Osteoblast (primary cell): ENCODE results near the gene MGAM2. TPM values are rescaled to one million over a fixed set of nuclear protein-coding genes. Genes with fewer than 3 reads are reported as not detected.

ENCODE experiments used
- DNase-seq: peaks from one replicate; pipeline ENCODE4 v3.0.0; 2011; ENCODE audit warnings: low spot score, mixed read lengths; ENCODE audit not compliant: insufficient read length; ENCODE audit errors: missing footprints
- H2AFZ ChIP-seq: 2 replicates; pipeline ENCODE4 v1.6.0; 2011; ENCODE audit warnings: mild to moderate bottlenecking, low read length
- H3K27ac ChIP-seq: 2 replicates; pipeline ENCODE4 v1.5.1; 2011; ENCODE audit warnings: mild to moderate bottlenecking, low read depth, low read length, moderate library complexity
- H3K27me3 ChIP-seq: 2 replicates; pipeline ENCODE4 v1.6.0; 2012; ENCODE audit warnings: mild to moderate bottlenecking, control low read depth, inconsistent platforms, low read length, moderate library complexity; ENCODE audit not compliant: insufficient read depth
- H3K36me3 ChIP-seq: 2 replicates; pipeline ENCODE4 v1.5.1; 2011; ENCODE audit warnings: mild to moderate bottlenecking, low read length, control low read depth, moderate library complexity; ENCODE audit not compliant: insufficient read depth
- H3K4me1 ChIP-seq: 2 replicates; pipeline ENCODE4 v1.5.1; 2011; ENCODE audit warnings: mild to moderate bottlenecking, low read length, control low read depth, moderate library complexity; ENCODE audit not compliant: insufficient read depth
- H3K4me2 ChIP-seq: 2 replicates; pipeline ENCODE4 v1.6.0; 2011; ENCODE audit warnings: mild to moderate bottlenecking, low read length; ENCODE audit not compliant: insufficient read depth
- H3K4me3 ChIP-seq: fragments of 200-600 bp; sonication (generic); 3 replicates; pipeline ENCODE4 v1.5.1; 2012; ENCODE audit warnings: mild to moderate bottlenecking, low read length, inconsistent platforms; ENCODE audit not compliant: insufficient read depth
- H3K79me2 ChIP-seq: 2 replicates; pipeline ENCODE4 v1.6.0; 2012; ENCODE audit warnings: mild to moderate bottlenecking, low read length, control low read depth, inconsistent platforms; ENCODE audit not compliant: insufficient read depth
- H3K9me3 ChIP-seq: 2 replicates; pipeline ENCODE4 v1.5.1; 2011; ENCODE audit warnings: low read depth, low read length, control low read depth
- H4K20me1 ChIP-seq: 2 replicates; pipeline ENCODE4 v1.6.0; 2012; ENCODE audit warnings: mild to moderate bottlenecking, low read length, control low read depth; ENCODE audit not compliant: insufficient read depth
- total RNA-seq: library from RNA; depleted of rRNA; stranded (reverse); fragments of >200 nt; gene quantifications from 2 replicates; pipeline ENCODE4 v1.2.3, GENCODE V29; 2012
- TF ChIP-seq, protein P1 (sequence below): IDR thresholded peaks from 2 replicates; pipeline ENCODE4 v1.5.1; 2011; ENCODE audit warnings: mild to moderate bottlenecking, low read depth, low read length, moderate library complexity; ENCODE audit errors: extremely low read depth

Gene MGAM2
- total RNA-seq, 1 donor, result not detected

DNA sequence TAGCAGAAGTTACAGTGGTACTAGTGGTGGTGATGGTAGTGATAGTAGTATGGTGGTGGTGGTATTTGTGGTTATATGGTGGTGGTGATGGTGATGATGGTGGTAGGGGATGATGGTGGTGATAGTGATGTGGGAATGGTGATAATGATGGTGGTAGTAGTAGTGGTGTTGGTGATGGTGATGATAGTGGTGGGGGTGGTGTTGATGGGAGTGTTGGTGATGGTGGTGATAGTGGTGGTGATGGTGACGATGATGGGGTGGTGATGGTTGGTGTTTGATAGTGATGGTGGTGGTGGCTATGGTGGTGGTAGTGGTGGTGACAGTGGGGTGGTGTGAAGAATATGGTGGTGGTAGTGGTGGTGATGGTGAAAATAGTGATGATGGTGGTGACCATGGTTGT, 27.9 kb upstream of the MGAM2 start:
- Histone ChIP-seq H3K9me3 (no peaks in the 10 kb centered on the region), H3K27ac (no peak overlapping the region), H3K4me1 (peaks cover 3% of the 10 kb centered on the region), H3K79me2 (no peaks in the 10 kb centered on the region), H2AFZ (no peak overlapping the region), H3K27me3 (no peaks in the 10 kb centered on the region), H3K36me3 (no peaks in the 10 kb centered on the region), H3K4me2 (no peak overlapping the region), H3K4me3 (no peak overlapping the region), H4K20me1 (no peaks in the 10 kb centered on the region)
- no peak for DNase-seq
- TF ChIP-seq, protein P1, sequence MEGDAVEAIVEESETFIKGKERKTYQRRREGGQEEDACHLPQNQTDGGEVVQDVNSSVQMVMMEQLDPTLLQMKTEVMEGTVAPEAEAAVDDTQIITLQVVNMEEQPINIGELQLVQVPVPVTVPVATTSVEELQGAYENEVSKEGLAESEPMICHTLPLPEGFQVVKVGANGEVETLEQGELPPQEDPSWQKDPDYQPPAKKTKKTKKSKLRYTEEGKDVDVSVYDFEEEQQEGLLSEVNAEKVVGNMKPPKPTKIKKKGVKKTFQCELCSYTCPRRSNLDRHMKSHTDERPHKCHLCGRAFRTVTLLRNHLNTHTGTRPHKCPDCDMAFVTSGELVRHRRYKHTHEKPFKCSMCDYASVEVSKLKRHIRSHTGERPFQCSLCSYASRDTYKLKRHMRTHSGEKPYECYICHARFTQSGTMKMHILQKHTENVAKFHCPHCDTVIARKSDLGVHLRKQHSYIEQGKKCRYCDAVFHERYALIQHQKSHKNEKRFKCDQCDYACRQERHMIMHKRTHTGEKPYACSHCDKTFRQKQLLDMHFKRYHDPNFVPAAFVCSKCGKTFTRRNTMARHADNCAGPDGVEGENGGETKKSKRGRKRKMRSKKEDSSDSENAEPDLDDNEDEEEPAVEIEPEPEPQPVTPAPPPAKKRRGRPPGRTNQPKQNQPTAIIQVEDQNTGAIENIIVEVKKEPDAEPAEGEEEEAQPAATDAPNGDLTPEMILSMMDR, result no peak

DNA sequence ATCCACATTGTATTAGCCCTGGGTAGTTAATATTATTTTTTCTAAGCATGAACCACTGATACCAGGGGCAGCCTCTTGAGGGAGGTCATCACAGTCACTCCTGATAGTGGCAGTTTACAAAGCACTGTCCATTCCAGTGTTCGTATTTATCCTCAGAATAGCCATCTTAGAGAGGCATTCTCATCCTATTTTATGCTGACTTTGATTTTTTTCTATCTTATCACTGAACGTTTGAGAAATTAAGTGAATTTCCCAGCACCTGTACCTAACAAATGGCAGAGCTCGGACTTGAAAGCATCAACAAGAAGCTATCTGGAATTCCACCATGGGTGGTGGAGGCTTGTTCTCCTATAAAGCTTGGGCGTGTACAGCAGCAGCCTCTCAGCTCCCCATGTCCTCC, 26.1 kb upstream of the MGAM2 start:
- Histone ChIP-seq H3K4me2 (no peak overlapping the region), H3K27me3 (no peaks in the 10 kb centered on the region), H3K27ac (no peak overlapping the region), H3K4me1 (peaks cover 3% of the 10 kb centered on the region), H3K9me3 (no peaks in the 10 kb centered on the region), H3K4me3 (no peak overlapping the region), H2AFZ (no peak overlapping the region), H3K36me3 (no peaks in the 10 kb centered on the region), H3K79me2 (no peaks in the 10 kb centered on the region), H4K20me1 (no peaks in the 10 kb centered on the region)
- TF ChIP-seq, protein P1, result no peak
- peak; percentile 27 for DNase-seq

DNA sequence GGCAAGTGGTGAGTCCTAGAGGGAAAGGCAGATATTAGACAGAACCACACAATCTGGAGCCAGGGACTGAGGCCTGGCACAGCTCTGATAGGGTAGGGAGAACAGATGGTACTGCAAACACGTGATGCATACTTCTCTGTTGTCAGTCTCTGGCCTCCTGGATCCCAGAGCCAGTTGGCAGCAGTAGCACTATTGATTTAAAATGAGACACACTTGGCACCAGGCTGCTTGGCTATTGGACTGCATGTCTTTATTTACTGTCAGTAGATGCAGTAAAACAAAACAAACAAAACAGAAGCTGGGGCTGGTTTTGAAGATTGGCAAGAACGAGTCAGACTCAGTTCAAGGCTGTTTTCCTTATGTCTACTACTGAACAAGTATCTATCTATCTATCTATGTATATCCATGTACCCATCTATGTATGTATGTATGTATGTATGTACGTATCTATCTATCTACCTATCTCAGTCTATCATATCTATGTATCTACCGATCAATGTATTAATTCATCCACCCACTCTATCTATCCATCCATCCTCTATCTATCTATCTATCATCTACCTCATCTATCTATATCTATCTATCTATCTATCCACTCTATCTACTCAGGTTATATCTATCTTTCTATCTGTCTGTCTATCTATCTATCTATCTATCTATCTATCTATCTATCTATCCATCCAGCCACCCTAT, 23.4 kb upstream of the MGAM2 start:
- no peaks in the 10 kb centered on the region for H4K20me1 ChIP-seq
- no peaks in the 10 kb centered on the region for H3K27me3 ChIP-seq
- H3K36me3 ChIP-seq, result no peaks in the 10 kb centered on the region
- H3K4me3 ChIP-seq, result no peak overlapping the region
- peaks cover 3% of the 10 kb centered on the region for H3K4me1 ChIP-seq
- DNase-seq, result no peak
- TF ChIP-seq, protein P1, result no peak
- H3K27ac ChIP-seq, result no peak overlapping the region
- H2AFZ ChIP-seq, result no peak overlapping the region
- H3K4me2 ChIP-seq, result no peak overlapping the region
- no peaks in the 10 kb centered on the region for H3K79me2 ChIP-seq
- H3K9me3 ChIP-seq, result no peaks in the 10 kb centered on the region

DNA sequence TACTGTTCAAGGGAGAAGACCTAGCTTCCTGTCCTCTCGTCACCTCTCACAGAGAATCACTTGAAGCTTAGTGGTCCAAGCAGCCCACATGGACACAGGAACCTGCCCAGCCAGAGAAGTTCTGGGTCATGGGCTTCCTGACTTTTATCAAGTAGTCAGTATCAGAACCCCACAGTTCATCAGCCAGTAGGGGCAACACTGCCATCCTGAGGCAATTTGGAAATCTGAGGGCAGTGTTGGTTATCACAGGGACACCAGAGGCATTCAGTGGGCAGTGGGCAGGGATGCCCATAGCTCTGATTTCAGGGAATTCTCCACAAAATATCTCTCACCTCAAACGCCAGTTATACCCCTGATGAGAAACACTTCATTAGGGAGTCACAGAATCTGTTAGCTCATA, 22.5 kb upstream of the MGAM2 start:
- no peak overlapping the region for H2AFZ ChIP-seq
- TF ChIP-seq, protein P1, result no peak
- H3K4me3 ChIP-seq, result no peak overlapping the region
- no peaks in the 10 kb centered on the region for H4K20me1 ChIP-seq
- H3K27me3 ChIP-seq, result no peaks in the 10 kb centered on the region
- H3K4me1 ChIP-seq, result peaks cover 3% of the 10 kb centered on the region
- H3K4me2 ChIP-seq, result no peak overlapping the region
- no peaks in the 10 kb centered on the region for H3K9me3 ChIP-seq
- peak; percentile 19 for DNase-seq
- H3K79me2 ChIP-seq, result no peaks in the 10 kb centered on the region
- H3K36me3 ChIP-seq, result no peaks in the 10 kb centered on the region
- no peak overlapping the region for H3K27ac ChIP-seq
